Ureter (tissue), 1 donor: Measurements from ENCODE around the gene CYB561. TPM values are rescaled to one million over a fixed set of nuclear protein-coding genes. Genes with fewer than 3 reads are reported as not detected.
A peak's percentile ranks its signal among the peaks of the same experiment; 100 is the strongest.

Source experiments
- DNase-seq: peaks from one replicate; pipeline ENCODE4 v3.0.0-alpha.2; 2020; ENCODE audit warnings: low spot score
- total RNA-seq: library from RNA; stranded (reverse); gene quantifications from one replicate; pipeline ENCODE4 v1.2.4, GENCODE V29; 2023
- donor health status: DM: yes; HTN: yes; CAD: no.

Gene CYB561, protein sequence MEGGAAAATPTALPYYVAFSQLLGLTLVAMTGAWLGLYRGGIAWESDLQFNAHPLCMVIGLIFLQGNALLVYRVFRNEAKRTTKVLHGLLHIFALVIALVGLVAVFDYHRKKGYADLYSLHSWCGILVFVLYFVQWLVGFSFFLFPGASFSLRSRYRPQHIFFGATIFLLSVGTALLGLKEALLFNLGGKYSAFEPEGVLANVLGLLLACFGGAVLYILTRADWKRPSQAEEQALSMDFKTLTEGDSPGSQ
- total RNA-seq = 70.8 TPM

DNA sequence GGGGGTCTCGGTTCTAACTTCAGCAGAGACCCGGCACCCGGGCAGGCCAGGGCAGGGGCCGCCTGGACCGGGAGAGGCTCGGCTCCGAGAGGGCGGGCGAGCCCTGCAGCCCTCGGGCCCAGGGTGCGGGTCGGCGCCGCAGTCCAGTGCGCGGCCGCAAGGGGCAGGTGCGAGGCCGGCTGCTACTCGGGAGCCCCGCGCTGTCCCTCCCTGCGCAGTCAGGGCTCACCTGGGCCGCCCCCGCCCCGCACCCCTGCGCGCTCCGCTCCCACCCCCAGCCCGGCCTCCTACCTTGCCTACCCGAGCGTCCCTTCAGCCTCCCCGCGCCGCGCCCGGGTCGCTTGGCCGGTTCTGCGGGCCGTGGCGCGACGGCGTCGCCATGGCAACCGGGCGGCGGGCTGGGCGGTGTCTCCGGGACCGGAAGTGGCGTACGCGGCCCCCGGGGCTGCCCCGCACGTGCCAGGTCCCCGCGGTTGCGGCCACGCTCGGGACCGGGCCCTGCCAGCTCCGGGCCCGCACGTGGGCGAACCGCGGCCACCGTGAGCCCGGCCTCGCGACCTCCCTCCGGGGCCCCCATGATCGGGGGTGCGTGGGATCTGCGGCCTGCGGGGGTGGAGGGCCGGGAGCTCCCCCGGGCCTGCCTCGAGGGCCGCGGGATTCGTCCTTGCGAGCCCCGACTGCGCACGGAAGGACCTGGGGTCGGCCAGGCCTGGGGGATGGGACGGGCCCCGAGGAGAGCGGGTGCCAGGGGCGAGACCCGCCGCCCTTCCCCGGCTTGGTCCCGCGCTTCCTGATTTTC lies at the start of gene CYB561:
CYB561 (minus strand) TSS at position 353 of the 799 bp plus-strand sequence. CDS start 8,759 bp downstream, outside the sequence.
- peak; percentile 87 for DNase-seq

DNA sequence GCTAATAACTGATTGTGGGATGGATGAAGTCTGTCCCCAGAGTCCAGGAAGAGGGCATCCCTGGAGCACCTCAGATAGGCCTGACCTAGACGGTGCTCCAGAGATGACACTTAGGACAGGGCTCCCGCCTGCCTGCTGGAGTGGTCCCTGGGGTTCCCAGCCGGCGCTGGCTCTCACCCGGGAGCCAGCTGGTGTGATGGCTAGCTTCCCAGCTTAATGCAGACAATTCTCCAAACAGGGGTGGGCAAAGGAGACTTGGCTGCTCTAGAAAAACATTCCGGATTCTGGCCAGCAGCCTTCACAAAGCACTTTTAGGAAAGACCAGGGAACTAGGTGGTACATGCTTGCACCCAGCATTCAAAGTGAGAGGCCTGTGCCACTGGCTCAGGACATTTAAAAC lies 49.4 kb upstream of the CYB561 start:
- DNase-seq = no peak

DNA sequence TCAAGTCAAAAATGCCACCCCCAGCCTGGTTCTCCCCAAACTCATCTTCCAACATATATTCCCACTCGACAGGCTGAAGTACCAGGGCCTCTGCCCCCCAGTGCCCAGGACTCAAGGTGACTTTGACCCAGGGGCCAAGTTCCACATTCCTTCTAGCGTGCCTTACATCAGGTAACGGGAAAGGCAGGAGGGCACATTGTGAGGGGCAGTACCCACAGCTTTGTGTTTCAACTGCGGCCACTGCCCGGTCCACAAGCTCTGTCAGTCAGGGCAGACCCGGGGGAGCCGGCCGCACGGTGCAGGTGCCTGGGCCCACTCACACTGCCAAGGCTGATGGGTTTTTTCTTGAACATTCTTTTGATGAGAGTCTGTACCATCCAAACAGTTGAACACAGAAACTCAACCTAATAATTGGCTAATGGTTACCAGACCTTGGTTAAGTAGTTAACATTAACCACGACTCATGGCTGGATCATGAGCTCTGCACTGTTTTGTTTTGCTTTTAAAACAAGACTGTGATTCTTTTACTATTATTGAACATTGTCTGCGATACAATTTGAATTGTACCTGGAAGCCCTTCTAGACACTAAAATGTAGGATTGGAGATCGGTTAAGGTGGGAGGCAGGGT lies 48.3 kb upstream of the CYB561 start:
- DNase-seq = no peak

DNA sequence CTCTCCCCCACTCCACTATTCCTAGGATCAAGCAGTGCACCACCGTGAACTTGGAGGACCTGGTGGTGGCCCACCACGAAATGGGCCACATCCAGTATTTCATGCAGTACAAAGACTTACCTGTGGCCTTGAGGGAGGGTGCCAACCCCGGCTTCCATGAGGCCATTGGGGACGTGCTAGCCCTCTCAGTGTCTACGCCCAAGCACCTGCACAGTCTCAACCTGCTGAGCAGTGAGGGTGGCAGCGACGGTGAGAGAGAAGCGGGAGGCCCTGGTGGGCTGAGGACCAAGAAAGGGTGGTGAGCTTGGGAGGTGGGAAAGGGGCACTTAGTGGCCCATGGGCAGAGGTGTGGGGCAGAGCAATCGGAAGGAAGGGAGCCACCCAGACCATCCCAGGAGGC lies 47.3 kb upstream of the CYB561 start:
- no peak for DNase-seq

DNA sequence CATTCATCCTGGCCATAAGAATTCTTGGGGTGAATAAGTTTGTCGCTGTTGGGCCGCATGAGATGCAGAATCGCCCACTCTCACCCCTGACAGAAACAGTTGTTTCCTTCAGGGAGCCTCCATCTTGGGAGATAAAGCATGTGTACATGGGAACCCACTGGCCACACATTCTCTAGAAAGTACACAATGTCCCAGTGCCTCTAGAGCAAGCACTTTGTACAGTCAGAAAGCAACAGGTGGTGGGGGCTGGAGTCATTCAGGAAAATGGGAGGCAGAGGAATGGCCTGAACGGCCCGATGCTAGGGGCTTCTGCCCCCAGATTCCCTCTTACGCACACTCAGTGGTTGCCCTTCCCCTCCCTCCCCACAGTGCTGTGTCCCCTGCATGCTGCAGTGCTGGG lies 46.8 kb upstream of the CYB561 start:
- no peak for DNase-seq

DNA sequence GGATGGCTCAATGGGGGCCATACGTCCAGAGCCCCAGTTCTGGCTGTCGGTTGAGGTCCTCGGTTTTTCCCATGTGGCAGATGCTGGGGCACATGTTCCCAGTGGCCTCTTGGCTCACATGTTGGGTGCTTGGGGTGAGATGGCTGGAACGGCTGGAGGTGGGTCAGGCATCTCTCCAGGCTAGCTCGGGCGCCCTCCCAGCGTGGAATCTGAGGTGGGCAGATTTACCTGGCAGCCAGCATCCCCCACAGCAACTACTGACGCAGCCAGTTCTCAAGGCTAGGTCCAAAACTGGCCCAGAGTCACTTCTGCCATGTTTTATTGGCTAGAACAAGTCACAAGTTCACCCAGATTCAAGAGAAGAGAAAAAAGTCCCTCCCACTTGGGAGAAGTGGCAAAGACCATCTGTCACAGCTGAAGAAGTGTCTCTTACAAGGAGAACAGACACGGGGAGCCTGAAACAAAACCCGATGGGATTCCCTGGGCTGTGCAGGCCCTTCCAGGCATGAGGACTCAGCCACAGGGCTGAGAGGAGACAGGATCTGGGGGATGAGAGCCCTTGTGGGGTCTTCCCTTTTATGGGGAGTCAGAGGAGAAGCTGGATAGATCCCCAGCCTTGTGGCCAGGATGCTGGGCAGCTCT lies 46.0 kb upstream of the CYB561 start:
- DNase-seq = no peak

DNA sequence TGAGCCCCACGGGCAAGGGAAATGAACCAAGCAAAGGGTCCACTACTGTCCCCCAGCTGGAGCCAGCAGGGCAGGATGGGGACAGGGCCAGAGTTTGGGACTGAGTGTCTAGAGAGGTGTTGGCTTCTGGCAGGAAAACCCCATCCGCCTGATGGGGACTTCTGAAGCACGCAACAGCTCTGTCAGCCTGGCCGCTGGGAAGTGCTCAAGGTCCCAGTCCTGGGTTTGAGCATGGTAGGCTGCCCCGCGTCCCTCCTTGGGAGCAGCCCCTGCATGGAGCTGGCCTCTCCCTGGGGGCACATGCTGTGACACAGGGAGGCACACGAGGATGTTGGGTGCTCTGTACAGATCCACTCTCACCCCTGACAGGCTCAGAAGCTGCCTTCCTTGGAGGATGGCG lies 45.3 kb upstream of the CYB561 start:
- DNase-seq = no peak

DNA sequence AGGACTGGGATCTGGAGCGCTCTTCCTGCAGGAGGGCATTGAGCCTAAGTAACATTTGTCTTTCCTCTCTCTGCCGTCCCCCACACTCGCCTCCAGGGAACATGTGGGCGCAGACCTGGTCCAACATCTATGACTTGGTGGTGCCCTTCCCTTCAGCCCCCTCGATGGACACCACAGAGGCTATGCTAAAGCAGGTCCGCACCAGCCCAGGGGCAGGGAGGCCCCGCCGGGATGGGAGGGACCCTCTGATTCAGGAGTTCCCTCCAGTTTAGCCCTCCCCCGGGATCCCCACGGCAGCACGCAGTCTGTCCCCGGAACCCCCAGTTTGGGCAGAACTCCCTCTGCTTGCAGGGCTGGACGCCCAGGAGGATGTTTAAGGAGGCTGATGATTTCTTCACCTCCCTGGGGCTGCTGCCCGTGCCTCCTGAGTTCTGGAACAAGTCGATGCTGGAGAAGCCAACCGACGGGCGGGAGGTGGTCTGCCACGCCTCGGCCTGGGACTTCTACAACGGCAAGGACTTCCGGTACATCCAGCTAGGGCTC lies 44.8 kb upstream of the CYB561 start:
- DNase-seq = no peak

DNA sequence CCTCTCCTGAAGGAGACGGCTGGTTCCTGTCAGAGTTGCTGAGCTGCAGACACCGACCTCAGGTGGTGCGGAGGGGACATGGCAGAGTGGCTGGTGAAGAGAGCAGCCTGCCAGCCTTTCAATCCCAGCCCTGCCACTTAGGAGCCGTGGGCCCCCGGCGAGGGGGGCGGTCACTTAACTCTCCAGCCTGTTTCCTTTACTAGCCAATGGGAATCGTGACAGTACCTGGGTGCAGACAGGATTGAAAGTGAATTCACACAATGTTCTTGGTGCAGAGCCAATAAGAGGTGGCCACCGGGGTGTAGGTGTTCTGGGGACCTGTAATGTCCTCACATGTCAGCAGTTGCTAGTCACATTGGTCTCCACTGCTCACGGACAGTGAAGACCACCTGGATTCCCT lies 44.2 kb upstream of the CYB561 start:
- no peak for DNase-seq

DNA sequence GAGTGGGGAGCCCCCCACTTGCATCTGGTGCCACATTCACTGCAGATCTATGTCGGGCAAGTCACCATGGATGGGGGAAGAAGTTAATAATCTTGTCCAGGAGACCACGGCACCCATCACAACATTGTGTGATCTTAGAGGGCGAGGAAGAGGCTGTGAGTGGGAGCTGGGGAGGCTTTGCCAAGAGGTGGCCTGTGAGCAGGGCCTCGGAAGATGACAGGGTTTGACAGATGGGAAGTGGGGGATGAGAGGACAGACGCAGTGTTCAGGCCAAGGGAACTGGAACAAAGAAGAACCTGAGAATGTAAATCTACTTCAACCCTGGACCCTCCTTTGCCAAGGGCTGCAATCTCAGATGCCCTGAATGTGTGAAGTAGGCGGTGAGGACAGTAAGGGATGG lies 43.2 kb upstream of the CYB561 start:
- no peak for DNase-seq

DNA sequence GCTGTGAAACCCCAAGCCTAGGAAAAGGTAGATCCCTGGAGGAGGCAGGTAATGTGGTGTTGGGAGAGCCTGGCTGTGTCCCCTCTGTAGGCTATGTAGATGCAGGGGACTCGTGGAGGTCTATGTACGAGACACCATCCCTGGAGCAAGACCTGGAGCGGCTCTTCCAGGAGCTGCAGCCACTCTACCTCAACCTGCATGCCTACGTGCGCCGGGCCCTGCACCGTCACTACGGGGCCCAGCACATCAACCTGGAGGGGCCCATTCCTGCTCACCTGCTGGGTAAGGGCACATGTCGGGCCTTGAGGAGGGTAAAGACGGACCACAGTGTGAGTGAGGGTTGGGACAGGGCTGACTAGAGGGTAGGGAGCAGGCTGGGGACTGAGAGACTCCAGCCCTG lies 42.7 kb upstream of the CYB561 start:
- no peak for DNase-seq

DNA sequence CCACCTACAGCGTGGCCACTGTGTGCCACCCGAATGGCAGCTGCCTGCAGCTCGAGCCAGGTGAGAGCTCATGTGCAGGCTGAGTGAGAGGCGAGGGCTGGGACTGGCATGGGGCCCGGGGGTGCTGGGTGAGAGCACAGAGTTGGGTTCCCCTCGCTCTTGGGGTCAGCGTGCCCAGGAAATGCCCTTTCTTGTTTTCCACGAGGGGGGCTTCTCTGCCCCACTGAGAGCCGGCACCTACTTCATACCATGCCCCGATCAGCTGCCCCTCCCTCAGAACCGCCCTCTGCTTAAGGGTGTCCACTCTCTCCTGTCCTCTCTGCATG lies 40.9 kb upstream of the CYB561 start:
- no peak for DNase-seq

DNA sequence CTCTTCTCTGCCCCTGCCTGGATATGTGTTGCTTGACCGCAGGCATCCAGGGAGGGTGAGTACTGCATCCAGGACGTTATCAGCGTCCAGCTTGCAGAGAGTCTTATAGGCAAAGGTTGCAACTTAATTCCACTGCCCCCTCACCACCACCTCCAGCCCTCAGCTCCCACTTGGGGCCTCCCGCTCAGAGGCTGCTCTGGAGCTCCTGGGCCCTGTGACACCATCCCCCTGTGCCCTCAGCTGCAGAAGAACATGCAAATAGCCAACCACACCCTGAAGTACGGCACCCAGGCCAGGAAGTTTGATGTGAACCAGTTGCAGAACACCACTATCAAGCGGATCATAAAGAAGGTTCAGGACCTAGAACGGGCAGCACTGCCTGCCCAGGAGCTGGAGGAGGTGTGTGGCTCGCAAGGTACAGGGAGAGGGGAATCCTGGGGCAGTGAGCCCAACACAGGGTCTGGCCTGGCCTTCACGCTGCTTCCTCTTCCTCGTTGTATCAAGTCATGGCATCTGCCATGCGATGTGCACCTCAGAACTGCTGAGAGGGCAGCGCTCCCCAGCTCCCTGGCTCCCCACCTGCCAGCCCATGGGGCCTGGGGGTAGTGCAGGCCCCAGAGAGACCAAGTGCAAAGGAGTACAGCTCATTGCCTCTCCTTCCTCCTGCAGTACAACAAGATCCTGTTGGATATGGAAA lies 40.4 kb upstream of the CYB561 start:
- DNase-seq = no peak

DNA sequence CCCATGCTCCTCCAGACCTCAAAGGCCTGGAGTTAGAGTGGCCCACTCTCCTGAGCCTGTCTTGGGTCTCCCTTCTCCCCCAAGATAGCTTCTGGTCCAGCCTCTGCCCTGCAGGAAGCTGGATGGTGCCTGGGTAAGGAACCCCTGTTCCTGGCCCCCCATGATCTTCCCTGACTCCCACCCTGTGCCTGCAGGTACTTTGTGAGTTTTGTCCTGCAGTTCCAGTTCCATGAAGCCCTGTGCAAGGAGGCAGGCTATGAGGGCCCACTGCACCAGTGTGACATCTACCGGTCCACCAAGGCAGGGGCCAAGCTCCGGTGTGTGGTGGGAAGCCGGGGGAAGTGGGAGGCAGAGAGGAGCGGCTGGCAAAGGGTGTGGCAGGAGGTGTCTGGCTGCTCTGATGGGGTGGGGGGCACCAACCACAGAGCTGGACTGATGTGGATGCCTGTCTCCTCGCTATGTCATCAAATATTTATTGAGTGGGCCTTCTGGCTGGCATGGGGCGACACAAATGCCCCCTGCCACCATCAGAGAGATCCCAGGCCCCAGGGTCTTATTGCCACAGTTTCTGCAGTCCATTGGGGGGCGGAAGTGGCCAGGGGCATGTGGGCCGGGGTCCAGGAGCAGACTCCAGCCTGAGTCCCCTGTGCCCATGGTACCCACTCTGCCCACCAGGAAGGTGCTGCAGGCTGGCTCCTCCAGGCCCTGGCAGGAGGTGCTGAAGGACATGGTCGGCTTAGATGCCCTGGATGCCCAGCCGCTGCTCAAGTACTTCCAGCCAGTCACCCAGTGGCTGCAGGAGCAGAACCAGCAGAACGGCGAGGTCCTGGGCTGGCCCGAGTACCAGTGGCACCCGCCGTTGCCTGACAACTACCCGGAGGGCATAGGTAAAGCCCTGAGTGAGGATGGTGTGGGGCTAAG lies 37.8 kb upstream of the CYB561 start:
- no peak for DNase-seq

DNA sequence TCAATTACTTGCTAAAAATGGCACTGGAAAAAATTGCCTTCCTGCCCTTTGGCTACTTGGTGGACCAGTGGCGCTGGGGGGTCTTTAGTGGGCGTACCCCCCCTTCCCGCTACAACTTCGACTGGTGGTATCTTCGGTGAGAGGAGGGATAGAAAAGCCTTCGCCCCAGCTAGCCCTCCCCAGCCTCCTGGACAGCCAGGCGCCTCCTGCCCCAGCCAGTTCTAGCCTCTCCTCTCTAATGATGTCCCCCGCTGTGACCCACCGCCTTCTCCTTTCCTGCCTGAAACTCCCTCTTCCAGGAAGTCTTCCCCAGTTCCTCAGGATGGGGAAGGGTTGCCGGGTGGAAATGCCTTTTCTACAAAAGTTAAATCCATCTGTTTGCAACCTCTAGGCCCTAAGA lies 36.9 kb upstream of the CYB561 start:
- DNase-seq = no peak

DNA sequence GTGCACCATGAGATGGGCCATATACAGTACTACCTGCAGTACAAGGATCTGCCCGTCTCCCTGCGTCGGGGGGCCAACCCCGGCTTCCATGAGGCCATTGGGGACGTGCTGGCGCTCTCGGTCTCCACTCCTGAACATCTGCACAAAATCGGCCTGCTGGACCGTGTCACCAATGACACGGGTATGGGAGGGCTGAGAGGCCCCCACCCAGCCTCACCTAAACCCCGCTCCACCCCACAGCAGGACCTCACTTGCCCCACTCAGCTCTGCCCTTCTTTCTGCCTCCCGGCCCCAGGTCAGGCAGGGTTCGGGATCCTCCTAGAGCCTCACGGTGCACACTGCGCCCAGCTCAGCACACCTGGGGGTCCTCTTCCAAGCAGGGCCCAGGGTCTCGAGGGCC lies 36.4 kb upstream of the CYB561 start:
- no peak for DNase-seq

DNA sequence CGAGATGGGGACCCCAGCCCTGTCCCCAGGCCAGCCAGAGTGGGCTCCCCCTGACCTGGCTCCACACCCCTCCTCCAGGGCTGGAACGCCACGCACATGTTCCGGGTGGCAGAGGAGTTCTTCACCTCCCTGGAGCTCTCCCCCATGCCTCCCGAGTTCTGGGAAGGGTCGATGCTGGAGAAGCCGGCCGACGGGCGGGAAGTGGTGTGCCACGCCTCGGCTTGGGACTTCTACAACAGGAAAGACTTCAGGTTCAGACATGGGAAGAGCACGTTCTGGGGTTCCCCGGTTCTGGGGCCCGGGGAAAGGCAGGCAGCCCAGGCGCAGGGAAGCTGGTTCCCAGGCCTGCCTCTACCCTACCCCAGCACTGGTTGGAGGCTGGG lies 35.4 kb upstream of the CYB561 start:
- no peak for DNase-seq

DNA sequence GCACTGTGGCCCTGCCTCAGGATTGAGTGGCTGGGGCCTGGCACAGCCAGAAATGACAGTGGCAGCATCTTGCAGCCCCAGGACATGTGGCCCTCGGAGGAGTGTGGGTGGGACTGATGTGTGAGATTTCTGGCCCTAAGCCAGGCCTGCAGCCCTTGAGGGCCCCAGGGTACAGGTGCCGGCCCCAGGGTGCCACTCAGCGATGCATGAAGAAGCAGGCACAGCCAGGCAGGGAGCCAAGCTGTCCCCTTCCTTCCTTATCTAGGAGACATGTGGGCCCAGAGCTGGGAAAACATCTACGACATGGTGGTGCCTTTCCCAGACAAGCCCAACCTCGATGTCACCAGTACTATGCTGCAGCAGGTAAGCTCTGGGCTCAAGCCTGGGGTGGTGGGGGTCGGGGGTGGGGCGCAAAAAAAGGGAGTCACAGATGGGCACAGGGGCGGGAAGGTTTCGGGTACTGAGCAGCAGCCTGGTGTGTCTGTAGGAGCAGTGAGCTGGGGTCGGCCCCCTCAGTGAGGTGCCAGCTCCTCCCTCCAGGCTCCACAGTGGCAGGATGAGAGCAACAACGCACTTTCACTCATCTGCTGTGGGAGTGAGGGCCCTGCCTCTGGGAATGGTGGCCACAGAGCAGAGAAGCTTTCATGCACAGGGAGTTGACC lies 34.9 kb upstream of the CYB561 start:
- no peak for DNase-seq

DNA sequence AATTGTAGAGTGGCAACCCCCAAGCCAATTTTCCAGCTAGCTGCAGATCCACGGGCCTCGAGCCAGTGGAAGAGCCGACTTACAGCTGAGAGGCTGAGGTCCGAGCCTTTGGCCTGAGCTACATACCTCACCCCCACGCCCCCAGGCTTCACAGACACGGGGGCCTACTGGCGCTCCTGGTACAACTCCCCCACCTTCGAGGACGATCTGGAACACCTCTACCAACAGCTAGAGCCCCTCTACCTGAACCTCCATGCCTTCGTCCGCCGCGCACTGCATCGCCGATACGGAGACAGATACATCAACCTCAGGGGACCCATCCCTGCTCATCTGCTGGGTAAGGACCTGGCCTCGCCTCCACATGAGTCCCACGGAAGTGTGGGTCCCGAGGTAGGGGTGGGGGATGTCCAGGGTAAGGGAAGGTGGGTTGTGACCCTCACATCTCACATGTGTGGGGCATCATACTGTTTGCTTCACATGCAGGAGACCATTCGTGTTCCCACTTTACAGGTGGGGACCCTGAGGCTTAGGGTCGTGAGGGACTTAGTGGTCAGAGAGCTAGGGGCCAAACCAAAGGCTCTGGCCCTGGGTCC lies 34.2 kb upstream of the CYB561 start:
- no peak for DNase-seq
